ENCODE measurements around the gene SPTB.

DNA sequence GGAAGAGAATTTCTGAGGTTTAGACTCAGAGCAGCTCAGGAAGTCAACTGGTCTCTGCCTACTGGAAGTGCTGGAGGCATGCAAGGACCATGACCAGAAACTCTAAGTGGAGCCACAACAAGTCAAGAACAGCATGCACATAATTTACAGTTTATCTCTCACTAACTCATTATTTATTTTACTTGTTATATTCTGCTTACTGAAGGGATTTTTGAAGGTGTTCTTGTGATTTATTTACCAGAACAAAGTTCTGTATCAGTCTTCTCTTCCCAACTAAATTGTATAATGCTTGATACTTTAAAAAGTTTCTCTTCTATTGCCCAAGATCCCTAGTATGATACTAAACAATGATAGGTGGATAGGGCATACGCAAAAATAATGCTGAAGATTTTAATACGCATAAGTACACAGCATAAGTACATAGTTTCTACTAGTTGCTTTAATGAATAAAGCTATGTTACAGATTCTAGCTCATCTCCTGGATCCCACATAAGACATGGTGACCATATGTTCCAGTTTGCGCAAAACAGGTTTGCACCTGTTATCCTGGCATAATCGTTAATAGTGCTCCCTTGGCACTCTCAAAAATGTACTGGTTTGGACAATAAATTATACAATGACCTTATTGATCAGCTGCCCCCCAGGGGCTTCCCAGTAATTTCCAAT lies 11.6 kb upstream of the SPTB start:
- TF ChIP-seq, protein P1, sequence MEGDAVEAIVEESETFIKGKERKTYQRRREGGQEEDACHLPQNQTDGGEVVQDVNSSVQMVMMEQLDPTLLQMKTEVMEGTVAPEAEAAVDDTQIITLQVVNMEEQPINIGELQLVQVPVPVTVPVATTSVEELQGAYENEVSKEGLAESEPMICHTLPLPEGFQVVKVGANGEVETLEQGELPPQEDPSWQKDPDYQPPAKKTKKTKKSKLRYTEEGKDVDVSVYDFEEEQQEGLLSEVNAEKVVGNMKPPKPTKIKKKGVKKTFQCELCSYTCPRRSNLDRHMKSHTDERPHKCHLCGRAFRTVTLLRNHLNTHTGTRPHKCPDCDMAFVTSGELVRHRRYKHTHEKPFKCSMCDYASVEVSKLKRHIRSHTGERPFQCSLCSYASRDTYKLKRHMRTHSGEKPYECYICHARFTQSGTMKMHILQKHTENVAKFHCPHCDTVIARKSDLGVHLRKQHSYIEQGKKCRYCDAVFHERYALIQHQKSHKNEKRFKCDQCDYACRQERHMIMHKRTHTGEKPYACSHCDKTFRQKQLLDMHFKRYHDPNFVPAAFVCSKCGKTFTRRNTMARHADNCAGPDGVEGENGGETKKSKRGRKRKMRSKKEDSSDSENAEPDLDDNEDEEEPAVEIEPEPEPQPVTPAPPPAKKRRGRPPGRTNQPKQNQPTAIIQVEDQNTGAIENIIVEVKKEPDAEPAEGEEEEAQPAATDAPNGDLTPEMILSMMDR (IDR thresholded peaks at IDR 0.05; ENCODE audit: poor library complexity): no peak
- no peak for TF ChIP-seq EZH2 (IDR thresholded peaks at IDR 0.05; ENCODE audit: borderline replicate concordance)

Data from hepatocyte (in vitro differentiated cells).